Smooth muscle cell of the brain vasculature (primary cell): ENCODE data around the gene LMO1.

ENCODE experiments used
- DNase-seq: peaks from one replicate; pipeline ENCODE4 v3.0.0-alpha.2; 2012; ENCODE audit warnings: low read depth, low spot score

Gene LMO1

DNA sequence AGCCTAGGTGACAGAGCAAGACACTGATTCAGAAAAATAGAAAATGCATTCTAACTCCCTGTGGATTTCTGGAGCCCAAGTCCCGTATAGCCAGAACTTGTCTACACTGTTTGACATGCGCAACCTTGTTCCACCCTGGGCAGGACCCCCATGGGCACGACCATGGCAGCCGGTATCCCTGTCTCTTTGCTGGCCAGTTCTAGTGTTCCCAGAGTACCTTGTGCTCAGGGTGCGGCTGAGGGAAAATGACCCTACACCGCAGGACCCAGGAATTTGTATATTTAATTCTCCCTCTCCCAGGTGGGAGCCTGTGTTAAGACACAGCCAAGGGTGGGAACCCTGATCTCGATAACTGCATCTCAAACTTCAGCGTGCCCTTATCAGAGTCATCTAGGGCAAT is 58.1 kb downstream of the LMO1 start:
- no peak for DNase-seq

GRCh38 chr11:8204596-8204995 is 59.1 kb downstream of the LMO1 start:
- no peak for DNase-seq

DNA sequence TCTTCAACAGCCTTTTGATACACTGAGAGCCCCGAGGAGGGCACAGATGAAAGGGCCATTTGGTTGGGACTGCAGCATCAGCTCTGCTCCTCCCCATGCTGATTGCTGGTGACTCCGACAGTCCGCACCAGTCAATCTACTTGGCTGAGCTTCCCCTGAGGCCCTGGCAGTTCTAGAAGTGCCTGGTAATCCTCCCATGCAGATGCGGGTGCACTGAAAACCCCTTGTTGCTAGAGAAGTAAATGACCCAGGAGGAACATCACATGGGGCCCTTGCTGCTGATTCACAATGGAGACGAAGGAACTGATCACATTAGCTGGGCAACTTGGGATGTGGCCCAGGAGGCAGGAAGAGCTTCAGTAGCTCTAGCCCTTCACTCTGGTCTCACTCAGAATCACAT is 59.7 kb downstream of the LMO1 start:
- no peak for DNase-seq

GRCh38 chr11:8203414-8203715 is 60.3 kb downstream of the LMO1 start:
- DNase-seq: no peak

GRCh38 chr11:8202516-8203413 is 60.9 kb downstream of the LMO1 start:
- DNase-seq: no peak

- DNase-seq: no peak
Measured at GRCh38 chr11:8201644-8202365, 61.9 kb downstream of the LMO1 start.

- DNase-seq: no peak
Measured at GRCh38 chr11:8199676-8200075, 64.0 kb downstream of the LMO1 start.

DNA sequence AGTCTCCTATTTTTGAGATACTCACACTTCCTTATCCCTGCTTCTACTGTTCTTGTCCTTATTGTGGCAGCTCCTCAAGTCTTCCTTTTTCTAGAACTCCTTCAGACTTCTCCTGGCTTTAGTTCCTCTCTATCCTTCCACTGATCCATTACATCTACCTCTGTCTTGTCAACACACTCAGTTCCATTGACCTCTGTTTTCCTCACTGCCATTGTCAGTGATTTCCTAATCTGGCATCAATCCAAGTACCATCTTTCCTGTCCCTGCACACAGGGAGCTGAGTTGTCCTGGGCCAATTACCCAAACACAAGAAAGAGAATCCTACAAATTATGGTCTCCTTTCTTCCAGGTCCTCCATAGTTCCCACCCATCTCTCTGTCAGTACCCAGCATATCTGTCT is 66.9 kb downstream of the LMO1 start:
- DNase-seq: no peak

GRCh38 chr11:8194956-8195355 is 68.7 kb downstream of the LMO1 start:
- no peak for DNase-seq

- DNase-seq: no peak
Measured at GRCh38 chr11:8192896-8193209, 70.8 kb downstream of the LMO1 start.

- peak; percentile 29 for DNase-seq
Measured at GRCh38 chr11:8192016-8192895, 71.4 kb downstream of the LMO1 start.

GRCh38 chr11:8190431-8190830 is 73.2 kb downstream of the LMO1 start:
- no peak for DNase-seq

- DNase-seq: no peak
Measured at GRCh38 chr11:8186429-8186828, 77.2 kb downstream of the LMO1 start.

DNA sequence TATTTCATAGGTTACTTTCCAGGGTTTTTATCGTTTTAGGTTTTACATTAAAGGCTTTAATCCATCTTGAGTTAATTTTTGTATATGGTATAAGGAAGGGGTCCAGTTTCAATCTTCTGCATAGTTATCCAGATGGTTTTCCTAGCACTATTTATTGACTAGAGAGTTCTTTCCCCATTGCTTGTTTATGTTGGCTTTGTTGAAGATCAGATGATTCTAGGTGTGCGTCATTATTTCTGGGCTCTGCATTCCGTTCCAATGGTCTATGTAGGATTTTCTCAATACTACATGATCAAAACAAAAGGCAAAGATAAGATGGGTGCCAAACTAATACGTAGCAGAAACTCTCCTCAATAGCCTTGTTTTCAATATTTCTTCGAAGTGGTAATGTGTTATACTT is 80.6 kb downstream of the LMO1 start:
- no peak for DNase-seq

DNA sequence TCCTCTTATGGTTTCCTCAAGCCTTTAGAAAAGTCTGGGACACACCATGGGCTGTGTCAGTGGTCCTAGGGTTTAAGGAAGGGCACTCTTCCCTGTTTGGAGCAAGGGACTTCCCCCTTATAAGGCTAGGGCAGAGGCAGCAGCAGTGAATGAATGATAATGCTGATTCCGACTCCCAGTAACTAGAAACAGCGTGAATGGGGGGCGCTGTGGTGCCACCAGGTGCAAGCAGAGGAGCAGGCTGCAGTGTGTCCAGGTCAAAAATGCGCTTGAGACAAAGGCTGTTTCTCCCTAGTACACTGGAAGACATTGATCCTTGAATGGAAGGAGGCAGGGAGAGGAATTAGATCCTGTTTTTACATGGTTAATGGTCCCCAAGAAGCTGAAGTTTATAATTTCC is 83.2 kb downstream of the LMO1 start:
- no peak for DNase-seq

GRCh38 chr11:8178297-8178696 is 85.4 kb downstream of the LMO1 start:
- DNase-seq: no peak

- no peak for DNase-seq
Measured at GRCh38 chr11:8177136-8177535, 86.5 kb downstream of the LMO1 start.
